HG02763 (cell line): Measurements from ENCODE around the gene ITSN1.
"Not testable (repeated sequence)": the region's sequence is repeated elsewhere in the genome, so short reads cannot be mapped to it uniquely, and the experiment has no call there.

Source experiments
- ATAC-seq: cut with Tn5 transposase; IDR thresholded peaks from one replicate; pipeline ENCODE4 v1.9.1; 2021; ENCODE audit warnings: mild to moderate bottlenecking, moderate library complexity; ENCODE audit not compliant: unreplicated experiment

The ITSN1 gene

GRCh38 chr21:33763582-33763899 is 121.2 kb downstream of the ITSN1 start:
- ATAC-seq: no peak

GRCh38 chr21:33767236-33767635 is 124.9 kb downstream of the ITSN1 start:
- no peak for ATAC-seq

- no peak for ATAC-seq
Measured at GRCh38 chr21:33767960-33768359, 125.7 kb downstream of the ITSN1 start.

- no peak for ATAC-seq
Measured at GRCh38 chr21:33769057-33769456, 126.8 kb downstream of the ITSN1 start.

- ATAC-seq: no peak
Measured at GRCh38 chr21:33770542-33770941, 128.2 kb downstream of the ITSN1 start.

- no peak for ATAC-seq
Measured at GRCh38 chr21:33771976-33772375, 129.7 kb downstream of the ITSN1 start.

GRCh38 chr21:33774551-33774950 is 132.2 kb downstream of the ITSN1 start:
- no peak for ATAC-seq

- no peak for ATAC-seq
Measured at GRCh38 chr21:33775100-33775828, 133.0 kb downstream of the ITSN1 start.

- no peak for ATAC-seq
Measured at GRCh38 chr21:33780631-33781030, 138.3 kb downstream of the ITSN1 start.

- ATAC-seq: no peak
Measured at GRCh38 chr21:33781121-33781520, 138.8 kb downstream of the ITSN1 start.

GRCh38 chr21:33783187-33783979 is 141.1 kb downstream of the ITSN1 start:
- ATAC-seq: no peak

GRCh38 chr21:33787431-33787830 is 145.1 kb downstream of the ITSN1 start:
- ATAC-seq: no peak

- ATAC-seq: not testable (repeated sequence)
Measured at GRCh38 chr21:33788438-33788837, 146.1 kb downstream of the ITSN1 start.

GRCh38 chr21:33789697-33790096 is 147.4 kb downstream of the ITSN1 start:
- no peak for ATAC-seq

GRCh38 chr21:33791073-33791472 is 148.8 kb downstream of the ITSN1 start:
- no peak for ATAC-seq

GRCh38 chr21:33794596-33794995 is 152.3 kb downstream of the ITSN1 start:
- no peak for ATAC-seq

GRCh38 chr21:33797565-33797964 is 155.3 kb downstream of the ITSN1 start:
- ATAC-seq: no peak

GRCh38 chr21:33799378-33800090 is 157.2 kb downstream of the ITSN1 start:
- ATAC-seq: no peak

- no peak for ATAC-seq
Measured at GRCh38 chr21:33800753-33801423, 158.6 kb downstream of the ITSN1 start.

GRCh38 chr21:33801424-33802405 is 159.4 kb downstream of the ITSN1 start:
- ATAC-seq: no peak
